MCF 10A (cell line): Measurements from ENCODE around the gene PUS1. TPM values are rescaled to one million over a fixed set of nuclear protein-coding genes. Genes with fewer than 3 reads are reported as not detected.
A peak's percentile ranks its signal among the peaks of the same experiment; 100 is the strongest.
"Not testable (repeated sequence)": the region's sequence is repeated elsewhere in the genome, so short reads cannot be mapped to it uniquely, and the experiment has no call there.

Source experiments
- BruUV-seq: library from RNA; stranded (reverse); fragments of 400-500 nt; replicated peaks from 2 replicates; lab custom pipeline; 2021; lab: Mats Ljungman, UMichigan
- CTCF ChIA-PET: fragments of 300-600 bp; sonication (Branson Sonifier 250); formaldehyde crosslinking; extraction: SDS; loops from one replicate; lab custom pipeline; 2021; ENCODE audit warnings: antibody characterized with exemption, inconsistent platforms; lab: Yijun Ruan, JAX
- POLR2A ChIA-PET: fragments of 300-600, 350-650 bp; sonication (Branson Sonifier 250); formaldehyde crosslinking; extraction: SDS; loops from one replicate; lab custom pipeline; 2020; ENCODE audit warnings: antibody characterized with exemption, inconsistent platforms; lab: Yijun Ruan, JAX
- DNase-seq: peaks from one replicate; pipeline ENCODE4 v3.0.0-alpha.2; 2018; ENCODE audit not compliant: unreplicated experiment
- H3K27ac Mint-ChIP-seq: one replicate; pipeline ENCODE4 v1.8.0; 2022; ENCODE audit warnings: mild to moderate bottlenecking, low read depth, mixed read lengths; ENCODE audit not compliant: unreplicated experiment
- H3K27me3 Mint-ChIP-seq: one replicate; pipeline ENCODE4 v1.8.0; 2022; ENCODE audit warnings: mixed read lengths; ENCODE audit not compliant: insufficient read depth, unreplicated experiment
- H3K36me3 Mint-ChIP-seq: one replicate; pipeline ENCODE4 v1.8.0; 2022; ENCODE audit warnings: mild to moderate bottlenecking, moderate library complexity, mixed read lengths; ENCODE audit not compliant: insufficient read depth, unreplicated experiment
- H3K4me1 Mint-ChIP-seq: one replicate; pipeline ENCODE4 v1.8.0; 2022; ENCODE audit warnings: mixed read lengths; ENCODE audit not compliant: insufficient read depth, unreplicated experiment
- H3K4me3 Mint-ChIP-seq: one replicate; pipeline ENCODE4 v1.8.0; 2022; ENCODE audit warnings: mild to moderate bottlenecking, moderate library complexity, mixed read lengths; ENCODE audit not compliant: unreplicated experiment
- H3K9me3 Mint-ChIP-seq: one replicate; pipeline ENCODE4 v1.8.0; 2022; ENCODE audit warnings: mixed read lengths; ENCODE audit not compliant: unreplicated experiment
- intact Hi-C: fragments of 100-400 bp; cut with micrococcal nuclease; formaldehyde crosslinking; loops from 2 replicates; pipeline ENCODE4 v1.14.1; 2022
- total RNA-seq: library from RNA; stranded (reverse); gene quantifications from 2 replicates; pipeline ENCODE4 v1.2.3, GENCODE V29; 2022
- TF ChIP-seq, protein P1 (sequence below): fragments of 200-600 bp; IDR thresholded peaks from one replicate; pipeline ENCODE4 v1.8.0; 2022; ENCODE audit warnings: antibody characterized with exemption, mild to moderate bottlenecking; ENCODE audit not compliant: unreplicated experiment

PUS1 gene
- total RNA-seq, 1 experiment from 2014 or later: 72.3 TPM

DNA sequence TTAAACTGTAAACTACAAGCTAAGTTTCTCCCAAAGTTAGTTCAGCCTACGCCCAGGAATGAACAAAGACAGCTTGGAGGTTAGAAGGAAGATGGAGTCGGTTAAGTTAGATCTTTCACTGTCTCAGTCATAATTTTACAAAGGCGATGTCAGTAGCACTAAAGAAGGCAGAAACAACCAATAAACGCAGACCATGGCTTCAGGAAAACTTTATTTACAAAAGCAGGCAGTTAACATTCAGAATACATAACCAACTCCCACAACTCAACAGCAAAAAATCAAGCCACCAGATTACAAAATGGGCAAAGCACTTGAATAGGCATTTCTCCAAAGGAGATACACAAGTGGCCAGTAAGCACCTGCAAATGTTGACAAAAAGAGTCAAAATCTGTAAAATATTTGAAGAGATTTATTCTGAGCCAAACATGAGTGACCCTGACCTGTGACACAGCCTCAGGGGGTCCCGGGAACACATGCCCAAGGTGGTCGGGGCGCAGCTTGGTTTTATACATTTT lies 43.5 kb upstream of the PUS1 start:
- CTCF ChIA-PET: no interaction called here
- TF ChIP-seq, protein P1, sequence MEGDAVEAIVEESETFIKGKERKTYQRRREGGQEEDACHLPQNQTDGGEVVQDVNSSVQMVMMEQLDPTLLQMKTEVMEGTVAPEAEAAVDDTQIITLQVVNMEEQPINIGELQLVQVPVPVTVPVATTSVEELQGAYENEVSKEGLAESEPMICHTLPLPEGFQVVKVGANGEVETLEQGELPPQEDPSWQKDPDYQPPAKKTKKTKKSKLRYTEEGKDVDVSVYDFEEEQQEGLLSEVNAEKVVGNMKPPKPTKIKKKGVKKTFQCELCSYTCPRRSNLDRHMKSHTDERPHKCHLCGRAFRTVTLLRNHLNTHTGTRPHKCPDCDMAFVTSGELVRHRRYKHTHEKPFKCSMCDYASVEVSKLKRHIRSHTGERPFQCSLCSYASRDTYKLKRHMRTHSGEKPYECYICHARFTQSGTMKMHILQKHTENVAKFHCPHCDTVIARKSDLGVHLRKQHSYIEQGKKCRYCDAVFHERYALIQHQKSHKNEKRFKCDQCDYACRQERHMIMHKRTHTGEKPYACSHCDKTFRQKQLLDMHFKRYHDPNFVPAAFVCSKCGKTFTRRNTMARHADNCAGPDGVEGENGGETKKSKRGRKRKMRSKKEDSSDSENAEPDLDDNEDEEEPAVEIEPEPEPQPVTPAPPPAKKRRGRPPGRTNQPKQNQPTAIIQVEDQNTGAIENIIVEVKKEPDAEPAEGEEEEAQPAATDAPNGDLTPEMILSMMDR: no peak

DNA sequence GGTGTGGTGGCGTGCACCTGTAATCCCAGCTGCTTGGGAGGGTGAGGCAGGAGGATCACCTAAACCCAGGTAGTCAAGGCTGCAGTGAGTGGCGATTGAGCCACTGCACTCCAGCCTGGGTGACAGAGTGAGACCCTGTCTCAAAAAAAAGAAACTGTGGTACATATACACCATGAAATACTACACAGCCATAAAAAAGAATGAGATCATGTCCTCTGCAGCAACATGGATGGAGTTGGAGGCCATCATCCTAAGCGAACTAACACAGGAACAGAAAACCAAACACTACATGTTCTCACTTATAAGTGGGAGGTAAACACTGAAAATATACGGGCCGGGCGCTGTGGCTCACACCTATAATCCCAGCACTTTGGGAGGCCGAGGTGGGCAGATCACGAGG lies 37.4 kb upstream of the PUS1 start:
- intact Hi-C loops, CTCF ChIA-PET, BruUV-seq, H3K36me3 Mint-ChIP-seq, H3K27ac Mint-ChIP-seq, POLR2A ChIA-PET, H3K4me3 Mint-ChIP-seq, H3K4me1 Mint-ChIP-seq, H3K9me3 Mint-ChIP-seq, DNase-seq: not testable (repeated sequence)
- peaks cover 12% of the 10 kb centered on the region for H3K27me3 Mint-ChIP-seq

More for the DNA sequence above, 43.5 kb upstream of the PUS1 start:
- POLR2A ChIA-PET: no interaction called here
- H3K9me3 Mint-ChIP-seq: peaks cover 6% of the 10 kb centered on the region
- DNase-seq: no peak
- H3K36me3 Mint-ChIP-seq: no peaks in the 10 kb centered on the region
- no TSS peak for BruUV-seq
- intact Hi-C loops: no loop called here
- H3K4me3 Mint-ChIP-seq: no peak overlapping the region
- peaks cover 12% of the 10 kb centered on the region for H3K27me3 Mint-ChIP-seq
- no peak overlapping the region for H3K27ac Mint-ChIP-seq
- peaks cover 7% of the 10 kb centered on the region for H3K4me1 Mint-ChIP-seq

DNA sequence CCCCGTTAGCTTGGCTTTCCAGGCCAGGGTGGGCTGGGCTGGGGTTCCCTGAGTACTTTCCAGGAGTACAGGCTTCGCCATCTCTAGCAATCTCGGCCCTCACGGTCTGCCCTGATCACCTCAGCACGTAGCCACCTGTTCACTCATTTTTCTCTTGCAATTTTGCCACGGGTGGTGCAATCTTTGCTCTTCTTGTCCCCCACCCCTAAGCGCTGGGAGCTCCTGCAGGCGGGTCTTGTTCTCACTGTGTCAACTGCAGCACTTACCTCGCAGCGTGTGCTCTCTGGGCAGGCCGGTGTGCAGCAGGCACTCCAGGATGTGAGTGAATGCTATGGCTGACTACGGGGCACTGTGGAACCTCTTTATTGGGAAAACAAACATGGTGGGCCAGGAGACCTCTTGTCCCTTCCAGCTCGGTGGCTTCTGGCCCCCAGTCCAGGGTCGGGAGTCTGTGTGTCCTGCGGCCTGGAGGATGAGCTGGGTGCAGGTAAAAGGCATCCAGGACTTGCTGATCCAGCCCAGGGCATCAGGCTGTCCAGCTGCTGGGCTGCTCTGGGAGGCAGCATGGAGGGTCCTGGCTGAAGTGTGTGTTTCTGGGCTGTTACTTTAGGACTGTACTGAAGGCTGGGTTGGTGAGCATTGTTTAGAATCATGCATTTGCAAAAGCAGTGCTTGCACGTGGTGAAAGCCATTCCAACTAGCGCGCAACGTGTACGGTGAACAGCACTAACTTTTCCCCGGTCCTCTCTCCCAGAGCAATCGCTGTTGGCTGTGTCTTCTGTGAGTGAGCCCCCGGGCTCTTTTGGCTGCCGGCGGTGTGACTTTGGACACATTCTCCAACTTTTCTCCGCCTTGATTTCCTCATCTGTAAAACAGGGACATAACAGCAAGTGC lies 36.1 kb upstream of the PUS1 start:
- intact Hi-C loops: no loop called here
- ChIA-PET CTCF (no interaction called here), POLR2A (interaction anchor here (1.0 kb wide), 1 partner anchor 12 kb away, joined by 5 read pairs; no protein-coding TSS in a partner anchor)
- no peak for DNase-seq
- peaks cover 12% of the 10 kb centered on the region for H3K27me3 Mint-ChIP-seq
- no peak overlapping the region for H3K4me3 Mint-ChIP-seq
- TF ChIP-seq, protein P1: no peak
- H3K9me3 Mint-ChIP-seq: no peaks in the 10 kb centered on the region
- H3K27ac Mint-ChIP-seq: no peak overlapping the region
- peaks cover 8% of the 10 kb centered on the region for H3K36me3 Mint-ChIP-seq
- no TSS peak for BruUV-seq
- H3K4me1 Mint-ChIP-seq: no peaks in the 10 kb centered on the region

DNA sequence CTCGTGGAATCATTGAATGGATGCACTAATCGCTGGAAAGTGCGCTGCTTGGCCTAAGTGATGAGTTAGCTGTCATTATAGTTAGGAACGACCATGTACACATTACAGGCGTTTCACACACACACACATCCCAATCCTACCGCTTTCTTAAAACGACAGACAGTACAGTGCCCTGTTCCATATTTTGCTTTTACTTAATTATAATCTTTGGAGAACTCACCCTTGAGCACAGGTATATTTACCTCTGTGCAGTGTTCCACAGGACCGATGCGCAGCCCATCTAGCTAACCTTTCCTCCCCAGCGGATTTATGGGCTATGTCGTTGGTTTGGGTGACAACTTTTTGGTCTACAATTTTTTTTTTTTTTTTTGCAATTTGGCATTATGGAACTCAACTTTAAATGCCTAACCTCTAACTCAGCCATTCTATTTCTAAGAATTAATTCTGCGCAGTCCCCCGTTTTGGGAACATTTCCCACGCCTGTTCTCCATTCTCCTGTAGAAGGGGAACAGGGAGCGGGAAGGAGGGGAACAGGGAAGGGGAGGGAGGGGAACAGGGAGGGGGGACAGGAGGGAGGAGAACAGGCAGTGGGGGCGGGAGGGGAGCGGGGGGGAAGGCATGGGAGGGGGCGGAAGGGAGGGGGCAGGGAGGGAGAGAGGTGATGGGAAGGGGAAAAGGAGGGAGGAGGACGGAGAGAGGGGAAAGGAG lies 35.3 kb upstream of the PUS1 start:
- no peak overlapping the region for H3K27ac Mint-ChIP-seq
- peak overlapping the region; percentile 80 for H3K4me3 Mint-ChIP-seq
- ChIA-PET POLR2A (interaction anchor here (1.0 kb wide), 1 partner anchor 13 kb away, joined by 5 read pairs; no protein-coding TSS in a partner anchor), CTCF (no interaction called here)
- intact Hi-C loops: loop anchor here (2.0 kb wide), 1 partner anchor 63 kb away; no protein-coding TSS in a partner anchor
- H3K9me3 Mint-ChIP-seq: no peaks in the 10 kb centered on the region
- no peak for DNase-seq
- H3K27me3 Mint-ChIP-seq: peaks cover 6% of the 10 kb centered on the region
- TF ChIP-seq, protein P1: no peak
- no TSS peak for BruUV-seq
- peaks cover 15% of the 10 kb centered on the region for H3K36me3 Mint-ChIP-seq
- H3K4me1 Mint-ChIP-seq: no peaks in the 10 kb centered on the region
